NCI-H2171 (cell line): ENCODE data around the gene NCR3LG1.

ENCODE experiments used
- DNase-seq: peaks from one replicate; lab custom pipeline; 2025; lab: John Stamatoyannopoulos, UW

The NCR3LG1 gene

GRCh38 chr11:17394743-17395390 is 43.3 kb downstream of the NCR3LG1 start:
- no peak for DNase-seq

DNA sequence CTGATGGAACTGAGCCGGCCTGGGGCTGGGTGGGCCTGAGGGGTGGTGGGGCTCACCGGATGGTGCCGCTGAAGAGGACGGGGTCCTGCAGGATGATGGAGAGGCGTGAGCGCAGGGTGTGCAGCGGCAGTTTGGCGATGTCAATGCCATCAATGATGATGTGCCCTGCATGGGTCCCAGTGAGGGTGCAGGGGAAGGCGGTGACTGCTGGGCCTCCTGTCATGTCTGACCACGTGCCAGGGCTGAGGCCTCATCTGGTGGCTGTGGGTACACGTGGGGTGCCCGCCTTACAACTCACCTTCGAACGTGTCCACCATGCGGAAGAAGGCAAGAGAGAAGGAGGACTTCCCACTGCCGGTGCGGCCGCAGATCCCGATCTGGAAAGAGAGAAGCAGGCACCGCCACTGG is 44.0 kb downstream of the NCR3LG1 start:
- DNase-seq, result no peak

GRCh38 chr11:17395978-17396377 is 44.4 kb downstream of the NCR3LG1 start:
- DNase-seq, result no peak

GRCh38 chr11:17396598-17397310 is 45.2 kb downstream of the NCR3LG1 start:
- DNase-seq, result no peak

GRCh38 chr11:17397311-17398002 is 45.9 kb downstream of the NCR3LG1 start:
- DNase-seq, result no peak

GRCh38 chr11:17399236-17399635 is 47.6 kb downstream of the NCR3LG1 start:
- no peak for DNase-seq

DNA sequence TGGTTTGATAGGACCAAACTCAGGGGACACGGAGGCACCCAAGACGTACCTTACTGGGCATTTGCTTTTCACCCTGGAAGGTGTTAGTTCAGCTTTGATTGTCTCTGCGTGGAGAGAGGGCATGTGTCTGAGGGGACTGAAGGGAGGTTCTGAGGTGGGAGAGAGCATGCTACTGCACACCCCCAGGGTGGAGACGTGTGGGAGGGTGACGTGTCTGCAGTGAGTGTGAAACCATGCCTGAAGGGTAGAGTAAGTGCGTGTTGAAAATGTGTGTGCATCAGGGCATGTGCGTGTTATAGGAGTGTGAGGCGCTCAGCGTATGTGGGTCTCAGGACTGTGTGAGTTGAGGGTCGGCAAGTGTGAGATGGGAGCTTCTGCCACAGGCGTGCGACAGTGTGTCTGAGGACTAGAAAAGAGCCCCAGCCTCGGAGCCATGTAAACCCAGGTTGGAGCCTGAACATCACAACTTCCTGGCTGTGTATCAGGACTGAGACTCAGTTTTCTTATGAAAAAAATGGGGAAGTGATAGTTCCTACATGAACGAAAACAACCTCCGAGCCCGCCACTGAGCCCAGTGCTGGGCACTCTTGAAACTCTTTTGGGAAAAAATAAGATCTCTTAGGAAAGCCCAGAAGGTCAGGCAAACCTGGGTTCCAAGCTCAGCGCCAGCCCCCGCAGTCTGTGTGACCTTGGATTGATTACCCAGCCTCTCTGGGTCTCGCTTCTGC is 48.6 kb downstream of the NCR3LG1 start:
- DNase-seq, result no peak

- DNase-seq, result no peak
Measured at GRCh38 chr11:17401316-17401715, 49.7 kb downstream of the NCR3LG1 start.

DNA sequence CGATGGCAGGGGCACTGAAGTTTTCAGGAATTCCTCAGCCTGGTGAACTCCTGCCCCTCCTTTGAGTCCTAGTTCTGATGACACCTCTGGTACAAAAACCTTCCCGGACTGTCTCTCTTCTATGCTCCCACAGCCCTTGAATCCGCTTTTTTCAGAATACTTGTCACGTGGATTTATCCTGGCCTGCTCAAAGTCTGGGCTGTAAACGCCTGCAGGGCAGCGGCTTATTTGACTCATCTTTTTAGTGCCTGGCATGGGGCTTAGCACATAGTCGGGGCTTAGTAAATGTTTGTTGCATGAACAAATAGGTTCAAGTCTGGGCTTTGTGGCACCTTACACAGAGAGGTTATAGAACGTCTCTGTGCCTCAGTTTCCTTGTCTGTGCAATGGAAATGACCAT is 50.2 kb downstream of the NCR3LG1 start:
- DNase-seq, result no peak

DNA sequence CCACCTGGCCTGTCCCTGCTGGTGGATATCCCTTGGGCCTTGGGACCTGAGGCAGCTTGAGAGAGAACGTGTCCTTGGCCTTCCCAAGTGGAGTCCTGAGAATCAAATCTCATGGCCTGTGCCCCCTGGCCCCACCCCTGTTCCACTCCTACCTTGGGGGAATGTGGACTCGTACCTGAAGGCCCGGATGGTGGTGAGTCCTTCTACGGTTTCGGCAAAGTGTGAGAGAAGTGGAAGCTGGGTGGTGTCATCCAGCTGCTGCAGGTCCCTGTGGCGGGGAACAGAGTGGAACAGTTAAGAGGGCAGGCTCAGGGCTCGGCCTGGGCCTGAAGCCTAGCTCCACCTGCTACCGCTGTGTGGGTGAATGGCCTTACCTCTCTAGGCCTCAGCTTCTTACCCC is 50.9 kb downstream of the NCR3LG1 start:
- DNase-seq, result no peak

GRCh38 chr11:17403980-17404759 is 52.6 kb downstream of the NCR3LG1 start:
- DNase-seq, result no peak

- DNase-seq, result no peak
Measured at GRCh38 chr11:17405232-17406005, 53.8 kb downstream of the NCR3LG1 start.

- DNase-seq, result no peak
Measured at GRCh38 chr11:17406082-17406817, 54.6 kb downstream of the NCR3LG1 start.

GRCh38 chr11:17406818-17407149 is 55.2 kb downstream of the NCR3LG1 start:
- no peak for DNase-seq

GRCh38 chr11:17407575-17407974 is 56.0 kb downstream of the NCR3LG1 start:
- no peak for DNase-seq

- no peak for DNase-seq
Measured at GRCh38 chr11:17408026-17408425, 56.4 kb downstream of the NCR3LG1 start.

- no peak for DNase-seq
Measured at GRCh38 chr11:17408641-17409040, 57.0 kb downstream of the NCR3LG1 start.

GRCh38 chr11:17410606-17411379 is 59.2 kb downstream of the NCR3LG1 start:
- no peak for DNase-seq

DNA sequence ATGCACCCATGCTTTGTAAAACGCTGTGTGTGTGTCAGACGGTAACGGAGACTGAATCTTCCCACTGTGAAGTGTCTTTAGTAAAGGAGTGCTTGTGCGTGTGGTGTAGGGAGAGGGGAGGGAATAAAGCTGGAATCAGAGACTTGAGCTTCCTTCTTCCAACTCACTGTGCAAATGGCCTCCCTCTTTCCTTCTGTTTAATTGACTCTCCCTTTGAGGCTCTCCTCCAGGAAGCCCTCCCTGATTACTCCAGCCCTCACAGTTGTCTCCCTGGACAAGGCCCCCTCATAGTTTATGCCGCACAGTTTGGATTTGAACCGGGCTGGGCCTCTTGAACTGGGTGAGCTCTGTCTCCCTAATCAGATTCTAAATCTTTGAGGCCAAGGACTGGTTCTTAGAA is 59.8 kb downstream of the NCR3LG1 start:
- no peak for DNase-seq
